Type B pancreatic cell (in vitro differentiated cells): ENCODE results near the gene ABCB8. TPM values are rescaled to one million over a fixed set of nuclear protein-coding genes. Genes with fewer than 3 reads are reported as not detected.

Experiments
- DNase-seq: peaks from one replicate; pipeline ENCODE4 v3.0.0; 2021; ENCODE audit warnings: mixed read lengths; ENCODE audit not compliant: unreplicated experiment; ENCODE audit errors: extremely low spot score
- H3K27ac Mint-ChIP-seq: 2 replicates; pipeline ENCODE4 v1.8.0; 2021; ENCODE audit warnings: mild to moderate bottlenecking, mixed read lengths
- H3K27me3 Mint-ChIP-seq: 2 replicates; pipeline ENCODE4 v1.8.0; 2021; ENCODE audit warnings: mixed read lengths
- H3K36me3 Mint-ChIP-seq: 2 replicates; pipeline ENCODE4 v1.8.0; 2021; ENCODE audit warnings: mixed read lengths
- H3K4me1 Mint-ChIP-seq: one replicate; pipeline ENCODE4 v1.8.0; 2021; ENCODE audit warnings: mixed read lengths; ENCODE audit not compliant: unreplicated experiment
- H3K4me3 Mint-ChIP-seq: 2 replicates; pipeline ENCODE4 v1.8.0; 2021; ENCODE audit warnings: mild to moderate bottlenecking, mixed read lengths
- H3K9me3 Mint-ChIP-seq: 2 replicates; pipeline ENCODE4 v1.8.0; 2021; ENCODE audit warnings: mixed read lengths
- total RNA-seq: library from RNA; stranded (reverse); gene quantifications from 2 replicates; pipeline ENCODE4 v1.2.1, GENCODE V29; 2021; ENCODE audit warnings: low replicate concordance
- TF ChIP-seq, protein P1 (sequence below): fragments of 200-600 bp; sonication (generic); conservative IDR thresholded peaks from 2 replicates; pipeline ENCODE4 v1.5.0; 2021; ENCODE audit warnings: antibody characterized with exemption, mild to moderate bottlenecking

Gene ABCB8
- total RNA-seq, 1 donor from 2014 or later = 45.5 TPM

DNA sequence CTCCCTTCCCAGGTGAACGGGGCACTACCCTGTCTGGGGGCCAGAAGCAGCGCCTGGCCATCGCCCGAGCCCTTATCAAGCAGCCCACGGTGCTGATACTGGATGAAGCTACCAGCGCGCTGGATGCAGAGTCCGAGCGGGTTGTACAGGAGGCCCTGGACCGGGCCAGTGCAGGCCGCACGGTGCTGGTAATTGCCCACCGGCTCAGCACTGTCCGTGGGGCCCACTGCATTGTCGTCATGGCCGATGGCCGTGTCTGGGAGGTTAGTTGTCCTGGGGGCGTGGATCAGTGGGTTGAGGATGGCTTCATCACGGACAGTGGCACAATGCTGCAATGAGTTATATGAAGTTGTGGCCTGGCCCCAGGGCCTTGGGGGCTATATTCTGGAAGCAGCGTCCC is 15.7 kb downstream of the ABCB8 start:
- H3K27ac Mint-ChIP-seq = no peak overlapping the region
- no peak for DNase-seq
- H3K4me3 Mint-ChIP-seq = no peak overlapping the region
- peaks cover 3% of the 10 kb centered on the region for H3K27me3 Mint-ChIP-seq
- H3K9me3 Mint-ChIP-seq = no peaks in the 10 kb centered on the region
- H3K36me3 Mint-ChIP-seq = no peaks in the 10 kb centered on the region
- TF ChIP-seq, protein P1, sequence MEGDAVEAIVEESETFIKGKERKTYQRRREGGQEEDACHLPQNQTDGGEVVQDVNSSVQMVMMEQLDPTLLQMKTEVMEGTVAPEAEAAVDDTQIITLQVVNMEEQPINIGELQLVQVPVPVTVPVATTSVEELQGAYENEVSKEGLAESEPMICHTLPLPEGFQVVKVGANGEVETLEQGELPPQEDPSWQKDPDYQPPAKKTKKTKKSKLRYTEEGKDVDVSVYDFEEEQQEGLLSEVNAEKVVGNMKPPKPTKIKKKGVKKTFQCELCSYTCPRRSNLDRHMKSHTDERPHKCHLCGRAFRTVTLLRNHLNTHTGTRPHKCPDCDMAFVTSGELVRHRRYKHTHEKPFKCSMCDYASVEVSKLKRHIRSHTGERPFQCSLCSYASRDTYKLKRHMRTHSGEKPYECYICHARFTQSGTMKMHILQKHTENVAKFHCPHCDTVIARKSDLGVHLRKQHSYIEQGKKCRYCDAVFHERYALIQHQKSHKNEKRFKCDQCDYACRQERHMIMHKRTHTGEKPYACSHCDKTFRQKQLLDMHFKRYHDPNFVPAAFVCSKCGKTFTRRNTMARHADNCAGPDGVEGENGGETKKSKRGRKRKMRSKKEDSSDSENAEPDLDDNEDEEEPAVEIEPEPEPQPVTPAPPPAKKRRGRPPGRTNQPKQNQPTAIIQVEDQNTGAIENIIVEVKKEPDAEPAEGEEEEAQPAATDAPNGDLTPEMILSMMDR = no peak
- H3K4me1 Mint-ChIP-seq = peaks cover 16% of the 10 kb centered on the region

DNA sequence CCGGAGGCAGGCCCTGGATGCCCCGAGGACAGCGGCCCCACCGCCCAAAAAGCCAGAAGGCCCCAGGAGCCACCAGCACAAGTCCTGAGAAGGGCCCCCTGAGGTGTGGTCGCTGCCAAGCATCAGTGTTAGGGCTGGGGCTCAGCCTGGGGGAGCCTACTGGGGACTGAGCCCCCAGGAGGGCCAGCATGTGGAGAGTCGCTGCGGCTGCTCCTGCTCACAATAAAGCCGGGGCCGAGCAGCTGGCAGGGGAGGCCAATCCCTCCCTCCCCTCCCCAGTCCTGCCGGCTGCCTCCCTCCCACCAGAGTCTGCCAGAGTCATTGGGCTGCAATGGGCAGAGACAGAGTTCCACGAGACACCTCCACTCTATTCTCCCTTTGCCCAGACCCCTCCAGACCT is 17.0 kb downstream of the ABCB8 start:
- Mint-ChIP-seq H3K4me3 (no peak overlapping the region), H3K9me3 (no peaks in the 10 kb centered on the region), H3K4me1 (peaks cover 5% of the 10 kb centered on the region)

DNA sequence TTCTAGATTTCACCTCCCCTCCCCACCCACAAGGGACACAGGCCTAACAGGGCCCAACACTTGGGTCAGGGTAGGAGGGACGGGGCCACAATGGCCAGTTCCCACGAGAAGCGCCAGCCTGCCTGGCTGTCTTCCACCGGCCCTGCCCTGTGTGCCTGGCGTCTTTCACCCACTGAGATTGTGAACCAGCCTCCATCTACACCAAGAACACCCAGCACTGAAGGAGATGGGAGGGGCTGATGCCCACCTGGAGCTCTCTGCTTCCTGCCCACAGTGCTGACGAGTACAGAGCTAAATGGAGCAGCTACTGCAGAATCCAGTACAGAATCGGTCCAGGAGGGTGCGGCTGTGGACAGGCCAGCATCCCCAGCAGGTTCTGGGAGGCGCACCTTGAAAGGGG is 17.7 kb downstream of the ABCB8 start:
- Mint-ChIP-seq H3K27me3 (peaks cover 14% of the 10 kb centered on the region), H3K4me3 (no peak overlapping the region), H3K36me3 (no peaks in the 10 kb centered on the region), H3K9me3 (no peaks in the 10 kb centered on the region), H3K4me1 (peaks cover 5% of the 10 kb centered on the region), H3K27ac (no peak overlapping the region)
- DNase-seq = no peak
- TF ChIP-seq, protein P1 = no peak

More for the DNA sequence above, 17.0 kb downstream of the ABCB8 start:
- Mint-ChIP-seq H3K36me3 (no peaks in the 10 kb centered on the region), H3K27me3 (peaks cover 9% of the 10 kb centered on the region), H3K27ac (no peak overlapping the region)
- TF ChIP-seq, protein P1 = no peak
- DNase-seq = no peak

DNA sequence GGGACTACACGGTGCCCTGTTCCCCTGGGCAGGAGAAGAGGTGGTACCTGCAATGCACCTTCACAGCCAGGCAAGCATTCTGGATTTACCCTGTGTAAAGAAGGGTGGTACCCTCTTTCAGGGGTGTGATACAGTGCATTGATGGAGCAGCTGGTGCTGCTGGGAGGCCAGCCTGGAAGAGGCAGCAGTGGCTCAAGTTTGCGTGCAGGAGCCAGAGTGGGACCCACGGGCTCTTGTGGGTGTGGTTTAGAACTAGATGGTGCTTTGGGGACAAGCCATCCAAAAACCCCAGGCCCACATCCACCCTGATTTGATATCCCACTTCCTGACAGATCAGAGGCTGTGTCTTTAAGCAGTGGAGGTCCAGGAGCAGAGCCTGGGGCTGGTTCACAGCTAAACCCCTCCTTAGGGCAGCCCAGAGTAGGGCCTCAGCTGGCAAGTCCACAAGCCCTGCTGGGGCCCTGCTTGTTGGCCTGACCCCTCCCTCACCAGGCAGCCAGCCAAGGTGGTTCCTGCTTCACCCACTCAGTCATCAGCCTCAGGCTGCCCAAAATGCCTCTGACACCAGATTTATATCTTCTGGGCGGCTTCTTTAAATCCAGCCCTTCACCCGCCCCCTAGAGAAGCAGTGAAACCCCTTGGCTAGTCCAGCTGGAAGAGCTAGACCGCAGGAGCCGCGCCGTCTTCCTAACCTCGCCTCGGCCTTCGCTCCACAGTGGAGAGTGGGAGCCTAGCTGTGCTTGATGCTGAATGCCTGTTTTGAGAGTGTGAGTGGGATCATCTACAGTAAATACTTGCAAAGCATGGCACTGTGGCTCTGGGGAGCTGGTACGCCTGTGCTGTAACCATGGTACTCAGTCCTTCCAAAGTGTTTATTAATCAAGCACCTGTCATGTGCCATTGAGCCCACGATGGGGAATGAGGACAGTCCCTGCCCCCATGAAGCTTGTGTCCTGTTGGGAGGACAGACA is 18.6 kb downstream of the ABCB8 start:
- Mint-ChIP-seq H3K27ac (no peak overlapping the region), H3K36me3 (no peaks in the 10 kb centered on the region), H3K4me3 (no peak overlapping the region), H3K4me1 (peaks cover 5% of the 10 kb centered on the region), H3K9me3 (no peaks in the 10 kb centered on the region), H3K27me3 (peaks cover 14% of the 10 kb centered on the region)
- no peak for DNase-seq
- TF ChIP-seq, protein P1 = no peak

DNA sequence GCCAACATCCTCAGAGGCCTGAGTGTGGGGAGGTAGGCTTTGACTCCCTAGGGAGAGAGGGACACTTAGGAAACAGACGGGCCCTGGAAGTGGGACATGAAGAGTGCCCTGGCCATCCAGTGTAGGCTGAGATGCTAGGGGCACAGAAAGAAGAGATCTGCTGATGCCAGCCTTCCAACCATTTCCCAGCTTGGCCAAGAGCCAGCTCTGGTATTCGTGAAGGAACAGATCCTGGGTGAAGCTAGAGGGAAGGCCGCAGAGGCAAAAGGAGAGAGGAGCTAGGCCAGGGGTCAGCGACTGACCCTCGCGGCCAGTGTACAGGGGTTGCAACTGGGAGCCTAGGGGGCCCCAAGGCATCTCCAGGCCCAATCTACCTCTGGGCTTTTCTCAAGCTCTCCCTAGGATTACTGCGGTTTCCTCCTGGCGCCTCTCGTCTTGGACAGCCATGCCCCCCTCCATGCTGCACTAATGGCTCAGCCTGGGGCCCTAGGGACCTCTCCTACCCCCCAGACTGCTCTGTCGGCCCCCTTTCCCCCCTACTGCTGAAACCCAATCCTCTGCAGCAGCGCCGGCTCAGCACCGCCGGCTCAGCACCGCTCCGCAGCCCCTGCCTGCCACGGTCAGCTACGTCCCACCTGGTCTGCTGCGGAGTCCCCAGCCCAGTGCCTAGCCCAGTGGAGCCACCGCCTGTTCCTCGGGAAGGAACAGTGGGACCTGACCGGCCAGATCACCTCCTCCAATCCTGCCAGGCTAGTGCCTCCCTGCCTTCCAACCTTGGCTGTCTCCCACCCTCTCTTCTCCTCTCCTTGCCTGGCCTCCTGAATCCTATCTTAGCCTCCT is 19.9 kb downstream of the ABCB8 start, which contains the start of gene ASIC3:
Gene ASIC3 (plus strand): TSS at position 556 of the 840 bp plus-strand sequence. CDS start 355 bp downstream, outside the sequence.
- Mint-ChIP-seq H3K27ac (no peak within 1 kb of the TSS), H3K27me3 (peaks cover 20% of the 10 kb centered on the region), H3K9me3 (no peaks in the 10 kb centered on the region), H3K4me3 (no peak within 1 kb of the TSS), H3K4me1 (peaks cover 5% of the 10 kb centered on the region), H3K36me3 (peaks cover 4% of the 10 kb centered on the region)
- DNase-seq = no peak
- TF ChIP-seq, protein P1 = no peak
